ENCODE results near the gene ARMC6.

- TF ChIP-seq, protein P1, sequence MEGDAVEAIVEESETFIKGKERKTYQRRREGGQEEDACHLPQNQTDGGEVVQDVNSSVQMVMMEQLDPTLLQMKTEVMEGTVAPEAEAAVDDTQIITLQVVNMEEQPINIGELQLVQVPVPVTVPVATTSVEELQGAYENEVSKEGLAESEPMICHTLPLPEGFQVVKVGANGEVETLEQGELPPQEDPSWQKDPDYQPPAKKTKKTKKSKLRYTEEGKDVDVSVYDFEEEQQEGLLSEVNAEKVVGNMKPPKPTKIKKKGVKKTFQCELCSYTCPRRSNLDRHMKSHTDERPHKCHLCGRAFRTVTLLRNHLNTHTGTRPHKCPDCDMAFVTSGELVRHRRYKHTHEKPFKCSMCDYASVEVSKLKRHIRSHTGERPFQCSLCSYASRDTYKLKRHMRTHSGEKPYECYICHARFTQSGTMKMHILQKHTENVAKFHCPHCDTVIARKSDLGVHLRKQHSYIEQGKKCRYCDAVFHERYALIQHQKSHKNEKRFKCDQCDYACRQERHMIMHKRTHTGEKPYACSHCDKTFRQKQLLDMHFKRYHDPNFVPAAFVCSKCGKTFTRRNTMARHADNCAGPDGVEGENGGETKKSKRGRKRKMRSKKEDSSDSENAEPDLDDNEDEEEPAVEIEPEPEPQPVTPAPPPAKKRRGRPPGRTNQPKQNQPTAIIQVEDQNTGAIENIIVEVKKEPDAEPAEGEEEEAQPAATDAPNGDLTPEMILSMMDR (conservative IDR thresholded peaks at IDR 0.05; ENCODE audit: low read length): no peak
- no peak for TF ChIP-seq EZH2phosphoT487 (IDR thresholded peaks at IDR 0.05; ENCODE audit: borderline replicate concordance, low read depth, low read length)
These were observed 23.9 kb downstream of the ARMC6 start for GRCh38 chr19:19057317-19057716.

All from OCI-LY7 (cell line).